Amniotic stem cell (primary cell): Measurements from ENCODE around the gene PELI2.
A peak's percentile ranks its signal among the peaks of the same experiment; 100 is the strongest.

Source experiments
- DNase-seq: peaks from one replicate; lab custom pipeline; 2025; lab: John Stamatoyannopoulos, UW

Gene PELI2

GRCh38 chr14:56117765-56118610 is at the start of gene PELI2:
Gene PELI2, plus strand, starts transcription at chr14:56118411. Its CDS starts 250 bp downstream, at chr14:56118661.
- DNase-seq, result peak; percentile 35

- no peak for DNase-seq
These were observed 44.4 kb upstream of the PELI2 start for GRCh38 chr14:56073799-56074198.

- no peak for DNase-seq
These were observed 42.9 kb upstream of the PELI2 start for GRCh38 chr14:56075301-56075700.

- DNase-seq, result no peak
These were observed 37.1 kb upstream of the PELI2 start for GRCh38 chr14:56081139-56081538.

- no peak for DNase-seq
These were observed 35.3 kb upstream of the PELI2 start for GRCh38 chr14:56082880-56083279.

- DNase-seq, result no peak
These were observed 32.7 kb upstream of the PELI2 start for GRCh38 chr14:56085471-56085870.

- DNase-seq, result no peak
These were observed 30.3 kb upstream of the PELI2 start for GRCh38 chr14:56087671-56088471.

- DNase-seq, result no peak
These were observed 29.3 kb upstream of the PELI2 start for GRCh38 chr14:56088941-56089340.

- no peak for DNase-seq
These were observed 25.4 kb upstream of the PELI2 start for GRCh38 chr14:56092763-56093162.

GRCh38 chr14:56094076-56094475 is 24.1 kb upstream of the PELI2 start:
- DNase-seq, result no peak

- no peak for DNase-seq
These were observed 20.2 kb upstream of the PELI2 start for GRCh38 chr14:56098021-56098420.

GRCh38 chr14:56099081-56099797 is 19.0 kb upstream of the PELI2 start:
- DNase-seq, result no peak

GRCh38 chr14:56100556-56100955 is 17.7 kb upstream of the PELI2 start:
- DNase-seq, result peak; percentile 36

GRCh38 chr14:56102941-56103340 is 15.3 kb upstream of the PELI2 start:
- DNase-seq, result no peak

GRCh38 chr14:56107615-56108014 is 10.6 kb upstream of the PELI2 start:
- DNase-seq, result no peak

GRCh38 chr14:56108057-56108456 is 10.2 kb upstream of the PELI2 start:
- no peak for DNase-seq

- no peak for DNase-seq
These were observed 5.4 kb upstream of the PELI2 start for GRCh38 chr14:56112781-56113180.

GRCh38 chr14:56115334-56115870 is 2.8 kb upstream of the PELI2 start:
- DNase-seq, result no peak

GRCh38 chr14:56115976-56116893 is 2.0 kb upstream of the PELI2 start:
- no peak for DNase-seq

- no peak for DNase-seq
These were observed 485 bp downstream of the PELI2 start for GRCh38 chr14:56118611-56119181.
